Liver (tissue), 3 donors: Measurements from ENCODE around the gene ATAD3A.

Experiments used
- GABPA ChIP-seq, 2 donors: IDR thresholded peaks in 1 of 2; conservative IDR thresholded peaks in 1 of 2; 2 replicates each; pipeline ENCODE4 v1.6.1; 2016; ENCODE audit warnings: antibody characterized with exemption in 2 of 2, mild to moderate bottlenecking in 1 of 2, moderate library complexity in 1 of 2
- RAD21 ChIP-seq, 2 donors: IDR thresholded peaks; 2 replicates each; pipeline ENCODE4 v1.6.1; 2016; ENCODE audit warnings: antibody characterized with exemption in 2 of 2, mild to moderate bottlenecking in 2 of 2
- SP1 ChIP-seq: IDR thresholded peaks from 2 replicates; pipeline ENCODE4 v1.6.1; 2018; ENCODE audit warnings: antibody characterized with exemption, mild to moderate bottlenecking
- TAF1 ChIP-seq: conservative IDR thresholded peaks from 2 replicates; pipeline ENCODE4 v1.6.1; 2016; ENCODE audit warnings: antibody characterized with exemption, mild to moderate bottlenecking
- TF ChIP-seq, protein P1 (sequence below): IDR thresholded peaks from 2 replicates; pipeline ENCODE4 v1.6.1; 2016; ENCODE audit warnings: antibody characterized with exemption
- TF ChIP-seq, protein P2 (sequence below): fragments of 150-350 bp; IDR thresholded peaks from 2 replicates; pipeline ENCODE4 v1.5.1; 2017; ENCODE audit warnings: improper control_type of control experiment, low read depth, low read length; ENCODE audit not compliant: missing input control
- TF ChIP-seq, protein P3 (sequence below): IDR thresholded peaks from 2 replicates; pipeline ENCODE4 v1.6.1; 2016; ENCODE audit warnings: antibody characterized with exemption
- donor health status: healthy.
- donor health status: healthy.

DNA sequence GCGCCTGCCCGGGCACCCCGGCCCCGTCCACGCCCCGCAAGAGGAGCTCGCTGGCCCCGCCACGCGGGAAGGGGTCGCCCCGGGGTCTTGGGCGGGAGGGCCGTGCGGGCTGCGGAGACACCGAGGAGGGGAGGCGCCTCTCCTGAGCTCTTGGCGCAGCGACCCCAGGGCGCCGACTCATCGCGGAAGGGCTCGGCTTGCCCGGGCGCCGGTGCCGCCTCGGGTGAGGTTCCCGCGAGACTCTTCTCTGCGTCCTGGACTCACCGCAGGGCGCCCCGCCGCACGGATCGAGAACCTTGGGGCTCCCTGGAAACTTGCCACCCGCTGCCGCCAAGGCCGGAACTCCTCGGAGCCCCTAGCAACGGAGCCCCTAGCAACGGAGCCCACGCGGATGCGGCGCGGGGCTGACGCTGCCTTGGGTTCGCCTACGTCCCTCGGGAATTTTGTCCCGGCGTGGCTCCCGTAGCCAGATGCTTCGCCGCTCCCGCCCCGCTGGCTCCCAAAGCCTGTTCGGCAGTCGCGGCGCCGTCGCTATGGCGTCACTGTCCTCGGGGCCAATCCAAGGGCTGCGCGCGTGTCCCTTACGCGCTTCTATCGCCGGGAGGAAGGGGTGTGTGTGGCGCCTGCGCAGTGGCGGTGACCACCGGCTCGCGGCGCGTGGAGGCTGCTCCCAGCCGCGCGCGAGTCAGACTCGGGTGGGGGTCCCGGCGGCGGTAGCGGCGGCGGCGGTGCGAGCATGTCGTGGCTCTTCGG, at the start of gene ATAD3A:
- peak in 1 of 2 donors; percentile 89 for TF ChIP-seq GABPA (IDR thresholded peaks at IDR 0.05 in 1 of 2, conservative IDR thresholded peaks at IDR 0.05 in 1 of 2)
- TF ChIP-seq, protein P1, sequence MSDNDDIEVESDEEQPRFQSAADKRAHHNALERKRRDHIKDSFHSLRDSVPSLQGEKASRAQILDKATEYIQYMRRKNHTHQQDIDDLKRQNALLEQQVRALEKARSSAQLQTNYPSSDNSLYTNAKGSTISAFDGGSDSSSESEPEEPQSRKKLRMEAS: no peak
- TF ChIP-seq, protein P2, sequence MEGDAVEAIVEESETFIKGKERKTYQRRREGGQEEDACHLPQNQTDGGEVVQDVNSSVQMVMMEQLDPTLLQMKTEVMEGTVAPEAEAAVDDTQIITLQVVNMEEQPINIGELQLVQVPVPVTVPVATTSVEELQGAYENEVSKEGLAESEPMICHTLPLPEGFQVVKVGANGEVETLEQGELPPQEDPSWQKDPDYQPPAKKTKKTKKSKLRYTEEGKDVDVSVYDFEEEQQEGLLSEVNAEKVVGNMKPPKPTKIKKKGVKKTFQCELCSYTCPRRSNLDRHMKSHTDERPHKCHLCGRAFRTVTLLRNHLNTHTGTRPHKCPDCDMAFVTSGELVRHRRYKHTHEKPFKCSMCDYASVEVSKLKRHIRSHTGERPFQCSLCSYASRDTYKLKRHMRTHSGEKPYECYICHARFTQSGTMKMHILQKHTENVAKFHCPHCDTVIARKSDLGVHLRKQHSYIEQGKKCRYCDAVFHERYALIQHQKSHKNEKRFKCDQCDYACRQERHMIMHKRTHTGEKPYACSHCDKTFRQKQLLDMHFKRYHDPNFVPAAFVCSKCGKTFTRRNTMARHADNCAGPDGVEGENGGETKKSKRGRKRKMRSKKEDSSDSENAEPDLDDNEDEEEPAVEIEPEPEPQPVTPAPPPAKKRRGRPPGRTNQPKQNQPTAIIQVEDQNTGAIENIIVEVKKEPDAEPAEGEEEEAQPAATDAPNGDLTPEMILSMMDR: no peak
- TF ChIP-seq, protein P3, sequence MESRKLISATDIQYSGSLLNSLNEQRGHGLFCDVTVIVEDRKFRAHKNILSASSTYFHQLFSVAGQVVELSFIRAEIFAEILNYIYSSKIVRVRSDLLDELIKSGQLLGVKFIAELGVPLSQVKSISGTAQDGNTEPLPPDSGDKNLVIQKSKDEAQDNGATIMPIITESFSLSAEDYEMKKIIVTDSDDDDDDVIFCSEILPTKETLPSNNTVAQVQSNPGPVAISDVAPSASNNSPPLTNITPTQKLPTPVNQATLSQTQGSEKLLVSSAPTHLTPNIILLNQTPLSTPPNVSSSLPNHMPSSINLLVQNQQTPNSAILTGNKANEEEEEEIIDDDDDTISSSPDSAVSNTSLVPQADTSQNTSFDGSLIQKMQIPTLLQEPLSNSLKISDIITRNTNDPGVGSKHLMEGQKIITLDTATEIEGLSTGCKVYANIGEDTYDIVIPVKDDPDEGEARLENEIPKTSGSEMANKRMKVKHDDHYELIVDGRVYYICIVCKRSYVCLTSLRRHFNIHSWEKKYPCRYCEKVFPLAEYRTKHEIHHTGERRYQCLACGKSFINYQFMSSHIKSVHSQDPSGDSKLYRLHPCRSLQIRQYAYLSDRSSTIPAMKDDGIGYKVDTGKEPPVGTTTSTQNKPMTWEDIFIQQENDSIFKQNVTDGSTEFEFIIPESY: peak; percentile 97
- TF ChIP-seq SP1: peak; percentile 78
- no peak for TF ChIP-seq RAD21 (IDR thresholded peaks at IDR 0.05)
- no peak for TF ChIP-seq TAF1
